A549 (cell line): ENCODE data around the gene CCDC127. TPM values are rescaled to one million over a fixed set of nuclear protein-coding genes. Genes with fewer than 3 reads are reported as not detected.

Source experiments
- ATAC-seq, 2 experiments: fragments of 200-7000 bp in 1 of 2; fragments of >200 bp in 1 of 2; cut with Nextera tagmentation in 1 of 2; cut with Tn5 transposase in 1 of 2; 3 replicates each; pipeline versions ENCODE4 v1.8.0 to v1.9.1; 2018 to 2020; ENCODE audit warnings: mild to moderate bottlenecking in 1 of 2, moderate library complexity in 1 of 2
- CTCF ChIA-PET: fragments of 300-600 bp; sonication (Branson Sonifier 250); formaldehyde crosslinking; extraction: SDS; loops from one replicate; lab custom pipeline; 2021; ENCODE audit warnings: antibody characterized with exemption, inconsistent platforms; lab: Yijun Ruan, JAX
- POLR2A ChIA-PET: fragments of 350-600 bp; formaldehyde crosslinking; extraction: SDS; loops from one replicate; lab custom pipeline; 2021; ENCODE audit warnings: antibody characterized with exemption, inconsistent platforms; lab: Yijun Ruan, JAX
- DNase-seq, 2 experiments: peaks; one replicate each; pipeline versions ENCODE4 v3.0.0 to v3.0.0-alpha.2; 2011 to 2016; ENCODE audit warnings: low read depth in 1 of 2, low spot score in 1 of 2
- FAIRE-seq: peaks from 2 replicates; lab custom pipeline; 2011; peaks lifted over from hg19 to GRCh38; lab: Jason Lieb, UNC
- H3K27ac ChIP-seq, 2 experiments: fragments of >200 bp; sonication (Bioruptor Twin); formaldehyde crosslinking; 3 replicates each; pipeline ENCODE4 v1.5.1; 2016 to 2017
- H3K4me1 ChIP-seq: fragments of >200 bp; sonication (Bioruptor Twin); formaldehyde crosslinking; 3 replicates; pipeline ENCODE4 v1.6.1; 2016
- H3K4me2 ChIP-seq: fragments of >200 bp; sonication (Bioruptor Twin); formaldehyde crosslinking; 3 replicates; pipeline ENCODE4 v1.6.1; 2016
- H3K4me3 ChIP-seq: fragments of >200 bp; sonication (Bioruptor Twin); formaldehyde crosslinking; 3 replicates; pipeline ENCODE4 v1.5.1; 2016
- H3K9me3 ChIP-seq: fragments of >200 bp; sonication (Bioruptor Twin); formaldehyde crosslinking; 3 replicates; pipeline ENCODE4 v1.6.1; 2016
- BHLHE40 ChIP-seq: IDR thresholded peaks from 2 replicates; pipeline ENCODE4 v1.6.1; 2012; ENCODE audit warnings: low read depth, low read length, inconsistent platforms
- CBX2 ChIP-seq: fragments of 200-600 bp; sonication (generic); IDR thresholded peaks from 2 replicates; pipeline ENCODE4 v1.6.1; 2016; ENCODE audit warnings: low read depth, mild to moderate bottlenecking, borderline replicate concordance
- CBX8 ChIP-seq: fragments of 200-600 bp; sonication (generic); IDR thresholded peaks from 2 replicates; pipeline ENCODE4 v1.6.1; 2016
- CEBPB ChIP-seq, 2 experiments: fragments of >200 bp in 1 of 2; sonication (Bioruptor Twin) in 1 of 2; formaldehyde crosslinking in 1 of 2; IDR thresholded peaks; 2 replicates each; pipeline ENCODE4 v1.6.1; 2012 to 2016
- CHD2 ChIP-seq: fragments of 150-350 bp; IDR thresholded peaks from 2 replicates; pipeline ENCODE4 v1.6.1; 2014; ENCODE audit warnings: low read length; ENCODE audit not compliant: partially characterized antibody
- EHMT2 ChIP-seq: fragments of 200-600 bp; sonication (generic); IDR thresholded peaks from 2 replicates; pipeline ENCODE4 v1.6.1; 2016; ENCODE audit warnings: antibody characterized with exemption, low read depth, mild to moderate bottlenecking, moderate library complexity
- EP300 ChIP-seq, 2 experiments: fragments of >200 bp; sonication (Bioruptor Twin); formaldehyde crosslinking; IDR thresholded peaks; 2 replicates in 1 of 2; 3 replicates in 1 of 2; pipeline ENCODE4 v1.6.1; 2016 to 2017
- ESRRA ChIP-seq: fragments of 150-350 bp; IDR thresholded peaks from 2 replicates; pipeline ENCODE4 v1.6.1; 2014; ENCODE audit warnings: mild to moderate bottlenecking, low read length, borderline replicate concordance
- FOSB ChIP-seq: fragments of 250-450 bp; sonication (Bioruptor Pico); IDR thresholded peaks from 2 replicates; pipeline ENCODE4 v1.5.0; 2020; ENCODE audit warnings: mild to moderate bottlenecking, moderate library complexity
- FOXS1 ChIP-seq: fragments of 250-450 bp; sonication (Bioruptor Pico); IDR thresholded peaks from 2 replicates; pipeline ENCODE4 v1.5.0; 2020; ENCODE audit warnings: mild to moderate bottlenecking, moderate library complexity
- GATA3 ChIP-seq: IDR thresholded peaks from 2 replicates; pipeline ENCODE4 v1.6.1; 2012; ENCODE audit warnings: borderline replicate concordance
- HEYL ChIP-seq: fragments of 250-450 bp; sonication (Bioruptor Pico); IDR thresholded peaks from 2 replicates; pipeline ENCODE4 v1.8.0; 2021; ENCODE audit warnings: mild to moderate bottlenecking, moderate library complexity
- KDM1A ChIP-seq: fragments of 200-600 bp; sonication (generic); IDR thresholded peaks from 2 replicates; pipeline ENCODE4 v1.6.1; 2016; ENCODE audit warnings: low read depth, mild to moderate bottlenecking
- MAFK ChIP-seq: fragments of 450-650 bp; IDR thresholded peaks from 2 replicates; pipeline ENCODE4 v1.6.1; 2014; ENCODE audit not compliant: partially characterized antibody
- MAZ ChIP-seq: fragments of 150-350 bp; IDR thresholded peaks from 2 replicates; pipeline ENCODE4 v1.6.1; 2014; ENCODE audit warnings: antibody characterized with exemption, low read depth, low read length, borderline replicate concordance
- MYC ChIP-seq: IDR thresholded peaks from 2 replicates; pipeline ENCODE4 v1.6.1; 2012; ENCODE audit warnings: mild to moderate bottlenecking, inconsistent platforms, low read length, improper control_type of control experiment, borderline replicate concordance
- NPAS2 ChIP-seq: fragments of 250-450 bp; sonication (Bioruptor Pico); IDR thresholded peaks from 2 replicates; pipeline ENCODE4 v1.8.0; 2022; ENCODE audit warnings: mild to moderate bottlenecking, moderate library complexity, borderline replicate concordance
- PHF8 ChIP-seq: fragments of 200-600 bp; sonication (generic); IDR thresholded peaks from 2 replicates; pipeline ENCODE4 v1.6.1; 2016; ENCODE audit warnings: low read depth, mild to moderate bottlenecking, antibody characterized with exemption, moderate library complexity, borderline replicate concordance
- POLR2AphosphoS2 ChIP-seq: conservative IDR thresholded peaks from 2 replicates; pipeline ENCODE4 v1.6.1; 2012; ENCODE audit warnings: low read length, improper control_type of control experiment, inconsistent platforms
- RFX5 ChIP-seq: fragments of 450-650 bp; IDR thresholded peaks from 2 replicates; pipeline ENCODE4 v1.7.1; 2014; ENCODE audit warnings: antibody characterized with exemption, mild to moderate bottlenecking, moderate library complexity
- ZSCAN20 ChIP-seq: fragments of 250-450 bp; sonication (Bioruptor Pico); IDR thresholded peaks from 2 replicates; pipeline ENCODE4 v1.8.0; 2022; ENCODE audit warnings: mild to moderate bottlenecking, moderate library complexity
- WGBS: methylation state at CpG from one replicate; pipeline ENCODE4 v1.1.6; 2017; ENCODE audit errors: missing lambda C conversion rate; 5-methylcytosine and 5-hydroxymethylcytosine counted together
- polyA plus RNA-seq, 4 experiments: library from polyadenylated mRNA; depleted of rRNA in 3 of 4; stranded (reverse); fragments of >200 nt; fragmentation: RNase III in 1 of 4; extraction: RNeasy Plus Mini Kit Qiagen cat#74134 plus additional on column Dnase treatment in 1 of 4; gene quantifications; 2 replicates in 3 of 4; 3 replicates in 1 of 4; pipeline ENCODE4 v1.2.3, GENCODE V29; 2011 to 2017
- TF ChIP-seq, protein P1 (sequence below): fragments of >200 bp; sonication (Bioruptor Twin); formaldehyde crosslinking; IDR thresholded peaks from 3 replicates; pipeline ENCODE4 v1.6.1; 2016
- TF ChIP-seq, protein P2 (sequence below): fragments of 450-650 bp; IDR thresholded peaks from 2 replicates; pipeline ENCODE4 v1.6.1; 2014; ENCODE audit warnings: antibody characterized with exemption
- TF ChIP-seq, protein P3 (sequence below): fragments of >200 bp; sonication (Bioruptor Twin); formaldehyde crosslinking; IDR thresholded peaks from 3 replicates; pipeline ENCODE4 v1.5.1; 2016
- TF ChIP-seq, protein P4 (sequence below): IDR thresholded peaks from 2 replicates; pipeline ENCODE4 v1.6.1; 2012
- TF ChIP-seq, protein P5 (sequence below): fragments of >200 bp; sonication (Bioruptor Twin); formaldehyde crosslinking; IDR thresholded peaks from 2 replicates; pipeline ENCODE4 v1.6.1; 2016

CCDC127 gene
- polyA plus RNA-seq, 2 of the 4 experiments (the other 2 are of a cell fraction), result 5.1 to 6.2 TPM

DNA sequence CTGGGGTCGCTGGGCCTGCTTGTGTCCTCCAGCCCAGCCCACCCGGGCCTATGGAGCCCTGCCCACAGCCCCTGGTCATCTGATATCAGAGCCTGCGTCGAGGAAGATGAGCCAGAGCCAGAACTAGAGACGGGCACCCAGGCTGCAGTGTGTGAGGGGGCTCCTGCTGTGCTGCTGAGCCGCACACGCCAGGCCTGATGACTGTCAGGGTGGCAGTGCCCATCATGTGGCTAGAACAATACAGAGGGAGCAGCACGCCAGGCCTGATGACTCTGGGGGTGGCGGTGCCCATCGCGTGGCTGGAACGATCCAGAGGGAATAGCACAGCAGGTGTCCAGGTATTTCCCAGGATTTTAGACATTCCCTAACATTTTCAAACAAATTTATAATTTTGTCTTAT is 35.8 kb downstream of the CCDC127 start:
- Histone ChIP-seq H3K27ac (no peak overlapping the region), H3K4me2 (no peak overlapping the region), H3K4me3 (no peak overlapping the region), H3K9me3 (no peaks in the 10 kb centered on the region), H3K4me1 (no peaks in the 10 kb centered on the region)
- CTCF ChIA-PET, result no interaction called here
- 96% methylated on average over 8 of the region's 12 CpGs for WGBS
- POLR2A ChIA-PET, result no interaction called here
- DNase-seq, result no peak
- no peak for FAIRE-seq
- TF ChIP-seq, protein P1, sequence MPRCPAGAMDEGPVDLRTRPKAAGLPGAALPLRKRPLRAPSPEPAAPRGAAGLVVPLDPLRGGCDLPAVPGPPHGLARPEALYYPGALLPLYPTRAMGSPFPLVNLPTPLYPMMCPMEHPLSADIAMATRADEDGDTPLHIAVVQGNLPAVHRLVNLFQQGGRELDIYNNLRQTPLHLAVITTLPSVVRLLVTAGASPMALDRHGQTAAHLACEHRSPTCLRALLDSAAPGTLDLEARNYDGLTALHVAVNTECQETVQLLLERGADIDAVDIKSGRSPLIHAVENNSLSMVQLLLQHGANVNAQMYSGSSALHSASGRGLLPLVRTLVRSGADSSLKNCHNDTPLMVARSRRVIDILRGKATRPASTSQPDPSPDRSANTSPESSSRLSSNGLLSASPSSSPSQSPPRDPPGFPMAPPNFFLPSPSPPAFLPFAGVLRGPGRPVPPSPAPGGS, result no peak
- TF ChIP-seq PHF8, result no peak
- no peak for TF ChIP-seq GATA3
- TF ChIP-seq, all 56 proteins: peak for 0
- ATAC-seq, result no peak

DNA sequence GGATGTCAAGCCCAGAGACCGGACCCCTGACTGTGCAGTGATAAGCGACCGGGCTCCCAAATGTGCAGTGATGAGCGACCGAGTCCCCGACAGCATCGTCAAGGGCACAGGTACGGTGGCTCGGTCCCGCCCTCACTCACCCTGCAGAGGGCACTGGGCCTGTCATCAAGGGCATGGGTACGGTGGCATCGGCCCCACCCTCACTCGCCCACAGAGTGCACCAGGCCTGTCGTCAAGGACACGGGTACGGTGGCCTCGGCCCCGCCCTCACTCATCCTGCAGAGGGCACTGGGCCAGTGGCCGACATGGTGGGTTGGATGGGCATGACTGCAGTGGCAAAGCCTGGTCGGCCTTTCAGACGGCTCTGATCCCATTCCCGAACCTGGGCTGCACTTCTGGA is 36.4 kb downstream of the CCDC127 start:
- Histone ChIP-seq H3K4me2 (no peak overlapping the region), H3K4me1 (no peaks in the 10 kb centered on the region), H3K4me3 (no peak overlapping the region)
- WGBS, result 79% methylated on average over 15 of the region's 22 CpGs
- DNase-seq, result no peak
- TF ChIP-seq EHMT2 (no peak), GATA3 (no peak), RFX5 (no peak), CBX8 (no peak), BHLHE40 (no peak), ESRRA (no peak), ZSCAN20 (CRISPR knock-in tag) (no peak), MYC (no peak), KDM1A (no peak), EP300 (IDR thresholded peaks at IDR 0.05) (no peak), MAZ (no peak), NPAS2 (no peak), CBX2 (no peak)
- TF ChIP-seq, protein P2, sequence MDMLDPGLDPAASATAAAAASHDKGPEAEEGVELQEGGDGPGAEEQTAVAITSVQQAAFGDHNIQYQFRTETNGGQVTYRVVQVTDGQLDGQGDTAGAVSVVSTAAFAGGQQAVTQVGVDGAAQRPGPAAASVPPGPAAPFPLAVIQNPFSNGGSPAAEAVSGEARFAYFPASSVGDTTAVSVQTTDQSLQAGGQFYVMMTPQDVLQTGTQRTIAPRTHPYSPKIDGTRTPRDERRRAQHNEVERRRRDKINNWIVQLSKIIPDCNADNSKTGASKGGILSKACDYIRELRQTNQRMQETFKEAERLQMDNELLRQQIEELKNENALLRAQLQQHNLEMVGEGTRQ, result no peak
- TF ChIP-seq, protein P3, sequence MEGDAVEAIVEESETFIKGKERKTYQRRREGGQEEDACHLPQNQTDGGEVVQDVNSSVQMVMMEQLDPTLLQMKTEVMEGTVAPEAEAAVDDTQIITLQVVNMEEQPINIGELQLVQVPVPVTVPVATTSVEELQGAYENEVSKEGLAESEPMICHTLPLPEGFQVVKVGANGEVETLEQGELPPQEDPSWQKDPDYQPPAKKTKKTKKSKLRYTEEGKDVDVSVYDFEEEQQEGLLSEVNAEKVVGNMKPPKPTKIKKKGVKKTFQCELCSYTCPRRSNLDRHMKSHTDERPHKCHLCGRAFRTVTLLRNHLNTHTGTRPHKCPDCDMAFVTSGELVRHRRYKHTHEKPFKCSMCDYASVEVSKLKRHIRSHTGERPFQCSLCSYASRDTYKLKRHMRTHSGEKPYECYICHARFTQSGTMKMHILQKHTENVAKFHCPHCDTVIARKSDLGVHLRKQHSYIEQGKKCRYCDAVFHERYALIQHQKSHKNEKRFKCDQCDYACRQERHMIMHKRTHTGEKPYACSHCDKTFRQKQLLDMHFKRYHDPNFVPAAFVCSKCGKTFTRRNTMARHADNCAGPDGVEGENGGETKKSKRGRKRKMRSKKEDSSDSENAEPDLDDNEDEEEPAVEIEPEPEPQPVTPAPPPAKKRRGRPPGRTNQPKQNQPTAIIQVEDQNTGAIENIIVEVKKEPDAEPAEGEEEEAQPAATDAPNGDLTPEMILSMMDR, result no peak
- TF ChIP-seq, all 56 proteins: peak for 0
- ATAC-seq, result no peak
- ChIA-PET POLR2A (no interaction called here), CTCF (interaction anchor here (1.7 kb wide), 1 partner anchor 10 kb away, joined by 3 read pairs; no protein-coding TSS in a partner anchor)
- H3K27ac ChIP-seq, result no peak overlapping the region
- FAIRE-seq, result no peak
- no peaks in the 10 kb centered on the region for H3K9me3 ChIP-seq

DNA sequence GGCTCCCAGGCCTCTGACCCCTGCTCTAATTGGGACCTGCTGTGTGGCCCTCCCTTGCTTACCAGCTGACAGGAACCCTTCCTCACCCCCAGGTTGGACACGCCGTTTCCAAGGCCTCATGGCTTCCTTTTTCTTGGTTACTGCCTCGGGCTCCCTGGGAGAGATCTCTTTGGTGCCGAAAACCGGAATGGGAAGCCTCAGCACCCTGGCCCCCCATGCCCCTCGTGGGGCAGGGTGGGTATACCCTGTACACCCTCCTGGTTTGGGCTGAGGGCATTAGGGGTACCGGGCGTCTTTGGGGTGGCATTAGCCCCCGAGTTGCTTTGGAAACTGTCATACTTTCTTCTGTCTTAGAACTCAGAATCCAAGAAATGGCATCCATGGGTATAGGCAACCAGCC is 36.8 kb downstream of the CCDC127 start:
- Histone ChIP-seq H3K9me3 (no peaks in the 10 kb centered on the region), H3K4me3 (no peak overlapping the region), H3K4me2 (no peak overlapping the region), H3K27ac (no peak overlapping the region), H3K4me1 (no peaks in the 10 kb centered on the region)
- TF ChIP-seq MAFK, result no peak
- no peak for TF ChIP-seq POLR2AphosphoS2
- TF ChIP-seq CHD2, result no peak
- TF ChIP-seq HEYL (CRISPR knock-in tag), result no peak
- TF ChIP-seq, protein P4, sequence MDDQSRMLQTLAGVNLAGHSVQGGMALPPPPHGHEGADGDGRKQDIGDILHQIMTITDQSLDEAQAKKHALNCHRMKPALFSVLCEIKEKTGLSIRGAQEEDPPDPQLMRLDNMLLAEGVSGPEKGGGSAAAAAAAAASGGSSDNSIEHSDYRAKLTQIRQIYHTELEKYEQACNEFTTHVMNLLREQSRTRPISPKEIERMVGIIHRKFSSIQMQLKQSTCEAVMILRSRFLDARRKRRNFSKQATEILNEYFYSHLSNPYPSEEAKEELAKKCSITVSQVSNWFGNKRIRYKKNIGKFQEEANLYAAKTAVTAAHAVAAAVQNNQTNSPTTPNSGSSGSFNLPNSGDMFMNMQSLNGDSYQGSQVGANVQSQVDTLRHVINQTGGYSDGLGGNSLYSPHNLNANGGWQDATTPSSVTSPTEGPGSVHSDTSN, result no peak
- TF ChIP-seq, protein P5, sequence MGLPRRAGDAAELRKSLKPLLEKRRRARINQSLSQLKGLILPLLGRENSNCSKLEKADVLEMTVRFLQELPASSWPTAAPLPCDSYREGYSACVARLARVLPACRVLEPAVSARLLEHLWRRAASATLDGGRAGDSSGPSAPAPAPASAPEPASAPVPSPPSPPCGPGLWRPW, result no peak
- no peak for TF ChIP-seq FOXS1 (CRISPR knock-in tag)
- no peak for TF ChIP-seq CEBPB (IDR thresholded peaks at IDR 0.05)
- no peak for TF ChIP-seq EP300 (IDR thresholded peaks at IDR 0.05)
- no peak for TF ChIP-seq MAZ
- TF ChIP-seq FOSB (CRISPR knock-in tag), result no peak
- ChIA-PET POLR2A (no interaction called here), CTCF (interaction anchor here (1.2 to 2.9 kb wide), 3 partner anchors 8 to 27 kb away, joined by 3 to 12 read pairs (median 3); no protein-coding TSS in a partner anchor)
- FAIRE-seq, result no peak
- no peak for ATAC-seq
- 74% methylated on average over 9 of the region's 9 CpGs for whole genome bisulfite sequencing
- no peak for DNase-seq
